Prostate gland (tissue), 2 donors: ENCODE results near the gene P3H2. TPM values are rescaled to one million over a fixed set of nuclear protein-coding genes. Genes with fewer than 3 reads are reported as not detected.

Experiments used
- DNase-seq: peaks from one replicate; pipeline ENCODE4 v3.0.0-alpha.2; 2019; ENCODE audit warnings: low spot score
- H3K27ac ChIP-seq, 2 donors: fragments of 200-600 bp; sonication (generic); 2 replicates each; pipeline ENCODE4 v1.5.1; 2017 to 2019
- H3K27me3 ChIP-seq: fragments of 200-600 bp; sonication (generic); replicated peaks from 2 replicates; pipeline ENCODE4 v1.5.1; 2019; ENCODE audit not compliant: insufficient read depth
- H3K36me3 ChIP-seq, 2 donors: fragments of 200-600 bp; sonication (generic); 1 replicate in 1 of 2; 2 replicates in 1 of 2; pipeline versions ENCODE4 v1.5.1 to v1.8.1; 2017 to 2019
- H3K4me1 ChIP-seq: fragments of 200-600 bp; sonication (generic); replicated peaks from 2 replicates; pipeline ENCODE4 v1.5.1; 2019
- H3K4me3 ChIP-seq, 2 donors: fragments of 200-600 bp; sonication (generic); 2 replicates each; pipeline ENCODE4 v1.5.1; 2017 to 2019
- H3K9me3 ChIP-seq: fragments of 200-600 bp; sonication (generic); 2 replicates; pipeline ENCODE4 v1.5.1; 2017
- POLR2A ChIP-seq: fragments of 450-650 bp; IDR thresholded peaks from one replicate; pipeline ENCODE4 v1.6.1; 2016; ENCODE audit warnings: antibody characterized with exemption, mild to moderate bottlenecking
- POLR2AphosphoS5 ChIP-seq: sonication (generic); formaldehyde crosslinking; IDR thresholded peaks from one replicate; pipeline ENCODE4 v1.6.1; 2017; ENCODE audit warnings: antibody characterized with exemption
- WGBS: methylation state at CpG from one replicate; pipeline ENCODE4 v1.1.5; 2018; 5-methylcytosine and 5-hydroxymethylcytosine counted together
- intact Hi-C: fragments of 100-400 bp; cut with DNase I; formaldehyde crosslinking; loops from one replicate; pipeline ENCODE4 v1.14.2; 2022
- total RNA-seq, 2 donors: library from RNA; depleted of rRNA; stranded (reverse); fragments of >200 nt; gene quantifications; one replicate each; pipeline ENCODE4 v1.1.0, GENCODE V29; 2016
- TF ChIP-seq, protein P1 (sequence below), 4 experiments: fragments of 200-600 bp in 2 of 4; fragments of 450-650 bp in 2 of 4; sonication (generic) in 2 of 4; IDR thresholded peaks; 1 replicate in 3 of 4; 2 replicates in 1 of 4; pipeline ENCODE4 v1.5.1; 2016 to 2019; ENCODE audit warnings: antibody characterized with exemption in 4 of 4, mild to moderate bottlenecking in 2 of 4, moderate library complexity in 2 of 4

Gene P3H2
- total RNA-seq, 2 donors from 2014 or later: 20.6 to 82.8 TPM

DNA sequence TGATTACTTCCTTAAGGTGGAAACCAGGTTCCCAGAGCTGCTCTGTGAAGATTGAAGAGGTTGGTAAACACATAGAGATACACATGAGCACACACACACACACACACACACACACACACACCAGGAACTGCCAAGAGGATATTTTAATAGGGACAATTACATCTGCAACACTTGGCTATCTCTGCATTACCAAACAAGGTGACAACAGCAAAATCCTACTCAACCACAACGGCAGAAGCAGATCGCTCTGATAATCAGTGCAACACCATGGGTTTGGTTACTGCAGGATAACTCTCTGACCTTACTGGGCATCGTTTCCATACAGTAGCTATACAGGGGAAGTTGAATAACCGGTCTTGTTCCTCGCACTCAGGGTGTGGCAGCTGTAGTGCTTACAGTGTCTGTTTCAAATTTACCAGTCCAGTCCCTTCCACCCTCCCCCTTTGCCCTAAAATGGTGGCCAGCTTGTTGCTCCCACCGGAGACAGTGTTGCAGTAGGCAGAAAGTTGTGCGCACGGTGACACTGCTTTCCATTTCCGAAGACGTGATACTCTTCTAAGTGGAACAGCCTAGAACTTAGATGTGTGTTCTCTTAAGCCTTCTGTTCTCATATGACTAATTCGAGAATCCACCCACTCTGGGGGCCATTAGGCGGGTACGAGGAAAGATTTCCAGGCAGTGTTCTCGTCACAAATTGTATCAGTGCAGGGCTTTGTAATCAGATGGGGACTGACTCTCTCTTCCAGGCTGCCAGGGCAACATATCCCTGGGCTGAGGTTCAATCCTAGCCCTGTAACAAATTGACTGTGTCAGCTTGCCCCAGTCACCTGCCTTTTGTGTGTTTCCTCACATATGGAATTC lies 176.2 kb downstream of the P3H2 start:
- H3K9me3 ChIP-seq: no peaks in the 10 kb centered on the region
- H3K4me3 ChIP-seq: no peak overlapping the region
- peak; percentile 71 for DNase-seq
- H3K27ac ChIP-seq: peak overlapping the region in 1 of 2 donors; percentile 27
- no peaks in the 10 kb centered on the region for H3K36me3 ChIP-seq
- intact Hi-C loops: loop anchor here (5.0 kb wide), 1 partner anchor 672 kb away; no protein-coding TSS in a partner anchor
- H3K4me1 ChIP-seq: no peaks in the 10 kb centered on the region
- H3K27me3 ChIP-seq: no peaks in the 10 kb centered on the region
- TF ChIP-seq POLR2A: no peak
- TF ChIP-seq POLR2AphosphoS5: peak; percentile 51
- 64% methylated on average over 14 of the region's 14 CpGs for WGBS

DNA sequence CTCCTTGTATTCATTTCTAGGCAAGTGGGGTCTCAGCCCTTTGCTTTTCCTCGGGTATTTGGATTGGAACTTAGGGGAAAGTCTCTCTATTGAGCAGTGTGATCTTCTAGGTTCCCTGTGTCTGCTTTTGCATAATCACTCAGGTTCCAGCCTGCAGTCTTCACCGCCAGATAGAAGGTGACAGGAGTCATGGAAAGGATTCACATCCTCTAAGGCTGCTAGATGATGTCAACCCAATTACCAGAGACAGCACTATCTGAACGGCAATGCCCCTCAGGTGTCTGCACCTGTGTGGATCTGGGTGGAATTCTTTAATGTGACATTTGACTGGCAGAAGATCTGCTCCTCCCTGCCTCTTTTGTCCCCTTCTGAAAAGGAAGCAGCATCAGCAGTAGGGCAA lies 177.7 kb downstream of the P3H2 start:
- Histone ChIP-seq H3K4me3 (no peak overlapping the region), H3K4me1 (no peaks in the 10 kb centered on the region), H3K27ac (no peak overlapping the region), H3K36me3 (no peaks in the 10 kb centered on the region), H3K9me3 (no peaks in the 10 kb centered on the region), H3K27me3 (no peaks in the 10 kb centered on the region)
- intact Hi-C loops: no loop called here
- 93% methylated on average over 3 of the region's 3 CpGs for WGBS
- TF ChIP-seq POLR2AphosphoS5 (no peak), POLR2A (no peak)
- TF ChIP-seq, protein P1, sequence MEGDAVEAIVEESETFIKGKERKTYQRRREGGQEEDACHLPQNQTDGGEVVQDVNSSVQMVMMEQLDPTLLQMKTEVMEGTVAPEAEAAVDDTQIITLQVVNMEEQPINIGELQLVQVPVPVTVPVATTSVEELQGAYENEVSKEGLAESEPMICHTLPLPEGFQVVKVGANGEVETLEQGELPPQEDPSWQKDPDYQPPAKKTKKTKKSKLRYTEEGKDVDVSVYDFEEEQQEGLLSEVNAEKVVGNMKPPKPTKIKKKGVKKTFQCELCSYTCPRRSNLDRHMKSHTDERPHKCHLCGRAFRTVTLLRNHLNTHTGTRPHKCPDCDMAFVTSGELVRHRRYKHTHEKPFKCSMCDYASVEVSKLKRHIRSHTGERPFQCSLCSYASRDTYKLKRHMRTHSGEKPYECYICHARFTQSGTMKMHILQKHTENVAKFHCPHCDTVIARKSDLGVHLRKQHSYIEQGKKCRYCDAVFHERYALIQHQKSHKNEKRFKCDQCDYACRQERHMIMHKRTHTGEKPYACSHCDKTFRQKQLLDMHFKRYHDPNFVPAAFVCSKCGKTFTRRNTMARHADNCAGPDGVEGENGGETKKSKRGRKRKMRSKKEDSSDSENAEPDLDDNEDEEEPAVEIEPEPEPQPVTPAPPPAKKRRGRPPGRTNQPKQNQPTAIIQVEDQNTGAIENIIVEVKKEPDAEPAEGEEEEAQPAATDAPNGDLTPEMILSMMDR (IDR thresholded peaks at IDR 0.05): no peak
- no peak for DNase-seq

DNA sequence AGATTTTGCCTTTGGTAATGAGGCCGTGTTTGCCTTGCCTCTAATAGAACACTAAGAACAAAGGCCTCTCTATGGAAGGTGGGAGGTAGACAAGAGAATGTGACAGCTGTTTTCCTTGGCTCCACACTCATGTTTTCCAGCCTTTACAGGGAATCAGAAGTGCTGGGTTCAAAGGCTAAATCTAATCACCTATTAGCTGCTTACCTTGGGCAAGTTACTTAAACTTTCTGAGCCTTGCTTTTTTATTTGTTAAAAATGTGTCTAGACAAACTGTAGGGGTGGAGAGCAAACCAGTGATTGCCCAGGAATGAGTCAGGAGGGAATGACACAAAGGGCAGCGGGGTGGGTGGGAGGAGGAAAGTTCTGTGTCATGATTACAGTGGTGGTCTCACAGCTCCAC lies 179.0 kb downstream of the P3H2 start:
- TF ChIP-seq POLR2AphosphoS5: no peak
- TF ChIP-seq, protein P1 (IDR thresholded peaks at IDR 0.05): no peak
- TF ChIP-seq POLR2A: no peak
- Histone ChIP-seq H3K27me3 (no peaks in the 10 kb centered on the region), H3K27ac (no peak overlapping the region), H3K9me3 (no peaks in the 10 kb centered on the region), H3K4me1 (no peaks in the 10 kb centered on the region), H3K36me3 (no peaks in the 10 kb centered on the region), H3K4me3 (no peak overlapping the region)
- WGBS: 63% methylated on average over 2 of the region's 2 CpGs
- intact Hi-C loops: no loop called here
- DNase-seq: no peak

DNA sequence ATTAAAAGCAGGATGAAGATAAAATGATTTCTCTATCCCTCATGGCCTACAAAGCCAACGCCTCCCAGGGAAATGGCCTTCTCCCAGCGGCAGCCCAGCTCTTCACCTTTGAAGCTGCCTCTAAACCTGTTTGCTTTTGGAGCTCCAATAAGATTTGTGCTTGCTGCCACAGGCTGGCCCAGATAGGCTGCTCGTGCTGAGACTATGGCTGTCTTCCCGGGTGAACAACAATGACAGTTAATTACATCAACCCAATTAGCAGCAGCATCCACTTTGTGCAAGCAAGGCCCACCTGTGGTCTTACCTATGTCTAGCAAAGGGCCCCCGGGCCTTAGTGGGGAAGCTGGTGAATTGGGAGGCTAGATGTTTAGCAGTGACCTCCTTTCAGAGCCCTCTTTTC lies 179.6 kb downstream of the P3H2 start:
- H3K27me3 ChIP-seq: no peaks in the 10 kb centered on the region
- intact Hi-C loops: no loop called here
- DNase-seq: no peak
- TF ChIP-seq, protein P1 (IDR thresholded peaks at IDR 0.05): no peak
- TF ChIP-seq POLR2A (no peak), POLR2AphosphoS5 (no peak)
- no peaks in the 10 kb centered on the region for H3K4me1 ChIP-seq
- no peaks in the 10 kb centered on the region for H3K36me3 ChIP-seq
- no peak overlapping the region for H3K27ac ChIP-seq
- no peak overlapping the region for H3K4me3 ChIP-seq
- H3K9me3 ChIP-seq: no peaks in the 10 kb centered on the region
- 56% methylated on average over 5 of the region's 5 CpGs for WGBS

DNA sequence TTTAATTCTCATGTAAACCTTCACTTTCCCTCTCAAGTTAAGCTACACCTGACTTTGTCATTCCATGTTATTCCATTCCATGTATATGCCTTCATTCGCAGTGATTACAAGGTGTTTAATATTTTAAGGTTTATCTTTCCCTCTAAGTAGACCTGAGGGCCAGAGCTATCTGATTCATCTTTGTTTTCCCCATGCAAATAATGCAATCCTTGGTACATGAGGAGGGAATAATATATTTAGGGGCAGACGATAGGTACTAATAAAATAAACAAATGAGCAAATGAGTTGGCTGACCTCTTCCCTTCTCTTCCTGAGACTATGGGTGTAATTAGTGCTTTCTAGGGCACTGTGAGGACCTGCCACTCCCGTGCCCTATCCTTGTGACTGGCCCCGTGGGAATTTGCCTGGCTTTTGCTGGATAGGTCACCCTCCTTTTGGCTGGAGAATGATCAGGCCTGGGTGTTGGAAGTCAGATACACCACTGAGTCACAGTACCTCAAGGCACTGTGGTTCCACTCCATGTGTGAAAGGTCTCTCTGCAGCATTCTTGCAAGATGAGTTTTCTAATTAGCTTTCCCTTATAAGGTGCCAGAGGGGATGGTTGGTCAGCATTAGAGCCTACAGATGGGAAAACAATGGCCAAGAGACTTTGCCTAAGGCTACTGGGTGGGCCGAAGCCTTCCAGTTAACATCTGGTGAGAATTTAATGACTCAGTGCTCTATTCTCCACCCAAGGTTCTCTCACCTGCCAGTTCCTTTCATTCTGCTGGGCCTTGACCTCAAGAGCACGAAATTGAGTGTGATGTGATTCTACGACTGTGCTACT lies 183.2 kb downstream of the P3H2 start:
- H3K27me3 ChIP-seq: no peaks in the 10 kb centered on the region
- H3K27ac ChIP-seq: no peak overlapping the region
- intact Hi-C loops: no loop called here
- TF ChIP-seq, protein P1 (IDR thresholded peaks at IDR 0.05): no peak
- no peak for TF ChIP-seq POLR2AphosphoS5
- TF ChIP-seq POLR2A: no peak
- H3K36me3 ChIP-seq: no peaks in the 10 kb centered on the region
- no peak overlapping the region for H3K4me3 ChIP-seq
- no peaks in the 10 kb centered on the region for H3K4me1 ChIP-seq
- no peaks in the 10 kb centered on the region for H3K9me3 ChIP-seq
- 86% methylated on average over 7 of the region's 7 CpGs for WGBS
- DNase-seq: no peak
